Activated naive CD8-positive, alpha-beta T cell treated with anti-CD3 and anti-CD28 coated beads for 36 hours (primary cell): ENCODE results near the gene DHX30. TPM values are rescaled to one million over a fixed set of nuclear protein-coding genes. Genes with fewer than 3 reads are reported as not detected.

ENCODE experiments used
- DNase-seq: peaks from one replicate; pipeline ENCODE4 v3.0.0; 2021
- H3K27ac Mint-ChIP-seq: one replicate; pipeline ENCODE4 v1.8.0; 2022; ENCODE audit warnings: mild to moderate bottlenecking, moderate library complexity, mixed read lengths
- H3K27me3 Mint-ChIP-seq: one replicate; pipeline ENCODE4 v1.8.0; 2022; ENCODE audit warnings: mild to moderate bottlenecking, mixed read lengths
- H3K36me3 Mint-ChIP-seq: one replicate; pipeline ENCODE4 v1.8.0; 2021; ENCODE audit warnings: mild to moderate bottlenecking, mixed read lengths
- H3K4me1 Mint-ChIP-seq: one replicate; pipeline ENCODE4 v1.8.0; 2021; ENCODE audit warnings: mixed read lengths
- H3K4me3 Mint-ChIP-seq: one replicate; pipeline ENCODE4 v1.8.0; 2022; ENCODE audit warnings: mild to moderate bottlenecking, moderate library complexity, mixed read lengths
- H3K9me3 Mint-ChIP-seq: one replicate; pipeline ENCODE4 v1.8.0; 2022; ENCODE audit warnings: mixed read lengths
- total RNA-seq, 2 experiments: library from RNA; stranded (reverse); gene quantifications; one replicate each; pipeline ENCODE4 v1.2.3, GENCODE V29; 2021

DHX30 gene
- total RNA-seq, 2 experiments from 2014 or later = 105 to 110 TPM

DNA sequence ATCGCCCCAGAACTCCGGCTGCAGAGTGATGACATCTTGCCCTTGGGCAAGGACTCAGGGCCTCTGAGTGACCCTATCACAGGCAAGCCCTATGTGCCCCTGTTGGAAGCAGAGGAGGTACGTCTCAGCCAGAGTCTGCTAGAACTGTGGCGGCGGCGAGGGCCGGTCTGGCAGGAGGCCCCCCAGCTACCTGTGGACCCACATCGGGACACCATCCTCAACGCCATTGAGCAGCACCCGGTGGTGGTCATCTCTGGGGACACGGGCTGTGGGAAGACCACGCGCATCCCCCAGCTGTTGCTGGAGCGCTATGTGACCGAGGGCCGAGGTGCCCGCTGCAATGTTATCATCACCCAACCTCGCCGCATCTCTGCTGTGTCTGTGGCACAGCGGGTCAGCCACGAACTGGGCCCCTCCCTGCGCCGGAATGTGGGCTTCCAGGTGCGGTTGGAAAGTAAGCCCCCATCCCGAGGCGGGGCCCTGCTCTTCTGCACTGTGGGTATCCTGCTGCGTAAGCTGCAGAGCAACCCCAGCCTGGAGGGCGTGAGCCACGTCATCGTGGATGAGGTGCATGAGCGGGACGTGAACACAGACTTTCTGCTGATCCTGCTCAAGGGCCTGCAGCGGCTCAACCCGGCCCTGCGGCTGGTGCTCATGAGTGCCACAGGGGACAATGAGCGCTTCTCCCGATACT lies 43.4 kb downstream of the DHX30 start:
- no peaks in the 10 kb centered on the region for H3K27me3 Mint-ChIP-seq
- H3K4me1 Mint-ChIP-seq = no peaks in the 10 kb centered on the region
- peaks cover 15% of the 10 kb centered on the region for H3K36me3 Mint-ChIP-seq
- H3K27ac Mint-ChIP-seq = no peak overlapping the region
- H3K9me3 Mint-ChIP-seq = no peaks in the 10 kb centered on the region
- no peak overlapping the region for H3K4me3 Mint-ChIP-seq
- DNase-seq = no peak

DNA sequence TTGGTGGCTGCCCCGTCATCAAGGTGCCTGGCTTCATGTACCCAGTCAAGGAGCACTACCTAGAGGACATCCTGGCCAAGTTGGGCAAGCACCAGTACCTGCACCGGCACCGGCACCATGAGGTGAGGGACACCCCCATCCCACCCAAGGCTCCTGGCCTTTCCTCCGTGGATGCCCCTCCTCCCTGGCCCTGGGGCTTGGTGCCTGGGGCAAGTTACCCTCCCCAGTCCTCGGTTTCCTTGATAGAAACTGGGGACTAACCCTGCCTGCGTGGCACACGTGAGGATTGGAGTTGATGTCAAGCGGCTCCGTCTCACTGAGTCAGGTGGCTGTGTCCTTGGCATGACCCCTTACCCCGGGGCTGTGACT lies 43.9 kb downstream of the DHX30 start:
- no peak for DNase-seq
- peaks cover 11% of the 10 kb centered on the region for H3K36me3 Mint-ChIP-seq
- no peak overlapping the region for H3K27ac Mint-ChIP-seq
- H3K27me3 Mint-ChIP-seq = no peaks in the 10 kb centered on the region
- H3K4me1 Mint-ChIP-seq = no peaks in the 10 kb centered on the region
- no peak overlapping the region for H3K4me3 Mint-ChIP-seq
- H3K9me3 Mint-ChIP-seq = no peaks in the 10 kb centered on the region

DNA sequence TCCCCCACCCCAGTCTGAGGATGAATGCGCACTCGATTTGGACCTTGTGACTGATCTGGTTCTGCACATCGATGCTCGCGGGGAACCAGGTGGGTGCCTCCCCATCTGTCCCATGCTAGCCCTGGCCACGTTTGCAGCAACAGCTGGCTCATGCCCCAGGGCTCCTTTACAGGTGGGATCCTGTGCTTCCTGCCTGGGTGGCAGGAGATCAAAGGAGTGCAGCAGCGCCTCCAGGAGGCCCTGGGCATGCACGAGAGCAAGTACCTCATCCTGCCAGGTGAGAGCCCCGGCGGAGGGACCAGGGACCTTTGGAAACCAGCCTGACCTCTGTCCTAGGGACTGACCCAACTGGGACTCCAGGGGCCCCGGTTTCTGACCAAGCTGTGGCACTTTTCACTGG lies 44.3 kb downstream of the DHX30 start:
- H3K4me1 Mint-ChIP-seq = no peaks in the 10 kb centered on the region
- H3K4me3 Mint-ChIP-seq = no peak overlapping the region
- no peaks in the 10 kb centered on the region for H3K27me3 Mint-ChIP-seq
- DNase-seq = no peak
- H3K27ac Mint-ChIP-seq = no peak overlapping the region
- peaks cover 11% of the 10 kb centered on the region for H3K36me3 Mint-ChIP-seq
- no peaks in the 10 kb centered on the region for H3K9me3 Mint-ChIP-seq

DNA sequence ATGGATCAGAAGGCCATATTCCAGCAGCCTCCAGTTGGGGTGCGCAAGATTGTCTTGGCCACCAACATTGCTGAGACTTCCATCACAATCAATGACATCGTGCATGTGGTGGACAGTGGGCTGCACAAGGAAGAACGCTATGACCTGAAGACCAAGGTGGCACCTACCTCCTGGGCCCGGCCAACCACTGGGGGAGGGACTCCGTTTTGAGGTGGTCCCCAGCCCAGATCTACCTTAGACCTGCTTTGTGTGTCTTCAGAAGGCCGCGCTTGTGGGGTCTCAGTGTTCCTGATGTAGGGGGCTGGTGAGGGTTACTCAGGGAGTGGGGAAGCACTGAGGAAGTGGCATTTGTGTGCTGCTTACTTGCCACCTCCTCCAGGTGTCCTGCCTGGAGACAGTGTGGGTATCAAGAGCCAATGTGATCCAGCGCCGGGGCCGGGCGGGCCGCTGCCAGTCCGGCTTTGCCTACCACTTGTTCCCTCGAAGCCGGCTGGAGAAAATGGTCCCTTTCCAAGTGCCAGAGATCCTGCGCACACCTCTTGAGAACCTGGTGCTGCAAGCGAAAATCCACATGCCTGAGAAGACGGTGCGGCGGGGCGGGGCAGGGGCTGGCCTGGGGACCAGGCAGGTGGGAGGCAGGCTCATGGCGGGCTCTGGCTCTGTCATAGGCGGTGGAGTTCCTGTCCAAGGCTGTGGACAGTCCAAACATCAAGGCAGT lies 45.0 kb downstream of the DHX30 start:
- no peaks in the 10 kb centered on the region for H3K4me1 Mint-ChIP-seq
- H3K27me3 Mint-ChIP-seq = no peaks in the 10 kb centered on the region
- no peak for DNase-seq
- H3K27ac Mint-ChIP-seq = no peak overlapping the region
- peaks cover 9% of the 10 kb centered on the region for H3K36me3 Mint-ChIP-seq
- no peak overlapping the region for H3K4me3 Mint-ChIP-seq
- H3K9me3 Mint-ChIP-seq = no peaks in the 10 kb centered on the region

DNA sequence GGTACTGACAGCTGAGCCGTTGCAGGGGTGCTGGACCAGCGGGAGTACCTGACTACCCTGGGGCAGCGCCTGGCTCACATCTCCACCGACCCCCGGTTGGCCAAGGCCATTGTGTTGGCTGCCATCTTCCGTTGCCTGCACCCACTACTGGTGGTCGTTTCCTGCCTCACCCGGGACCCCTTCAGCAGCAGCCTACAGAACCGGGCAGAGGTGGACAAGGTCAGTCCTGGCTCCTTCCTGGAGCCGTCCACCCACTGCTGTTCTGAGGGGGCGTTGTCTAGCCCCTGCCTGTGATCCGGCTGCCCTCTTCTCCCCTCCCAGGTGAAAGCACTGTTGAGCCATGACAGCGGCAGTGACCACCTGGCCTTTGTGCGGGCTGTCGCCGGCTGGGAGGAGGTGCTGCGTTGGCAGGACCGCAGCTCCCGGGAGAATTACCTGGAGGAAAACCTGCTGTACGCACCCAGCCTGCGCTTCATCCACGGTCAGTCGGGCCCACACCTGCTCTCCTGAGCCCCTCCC lies 45.7 kb downstream of the DHX30 start:
- DNase-seq = no peak
- Mint-ChIP-seq H3K36me3 (peaks cover 9% of the 10 kb centered on the region), H3K9me3 (no peaks in the 10 kb centered on the region), H3K4me1 (no peaks in the 10 kb centered on the region), H3K27ac (no peak overlapping the region), H3K27me3 (no peaks in the 10 kb centered on the region), H3K4me3 (no peak overlapping the region)

DNA sequence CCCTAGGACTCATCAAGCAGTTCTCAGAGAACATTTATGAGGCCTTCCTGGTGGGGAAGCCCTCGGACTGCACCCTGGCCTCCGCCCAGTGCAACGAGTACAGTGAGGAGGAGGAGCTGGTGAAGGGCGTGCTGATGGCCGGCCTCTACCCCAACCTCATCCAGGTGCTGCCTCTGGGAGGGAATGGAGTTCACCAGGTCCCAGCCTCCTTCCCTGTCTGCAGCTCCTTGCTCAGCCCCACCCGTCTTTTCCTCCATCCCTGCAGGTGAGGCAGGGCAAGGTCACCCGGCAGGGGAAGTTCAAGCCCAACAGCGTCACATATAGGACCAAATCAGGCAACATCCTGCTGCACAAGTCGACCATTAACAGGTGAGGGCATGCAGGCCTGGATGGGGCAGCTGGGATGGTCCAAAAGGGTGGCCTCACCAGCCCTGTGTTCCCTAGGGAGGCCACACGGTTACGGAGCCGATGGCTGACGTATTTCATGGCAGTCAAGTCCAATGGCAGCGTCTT lies 46.3 kb downstream of the DHX30 start:
- Mint-ChIP-seq H3K4me1 (no peaks in the 10 kb centered on the region), H3K27ac (no peak overlapping the region), H3K4me3 (no peak overlapping the region)

DNA sequence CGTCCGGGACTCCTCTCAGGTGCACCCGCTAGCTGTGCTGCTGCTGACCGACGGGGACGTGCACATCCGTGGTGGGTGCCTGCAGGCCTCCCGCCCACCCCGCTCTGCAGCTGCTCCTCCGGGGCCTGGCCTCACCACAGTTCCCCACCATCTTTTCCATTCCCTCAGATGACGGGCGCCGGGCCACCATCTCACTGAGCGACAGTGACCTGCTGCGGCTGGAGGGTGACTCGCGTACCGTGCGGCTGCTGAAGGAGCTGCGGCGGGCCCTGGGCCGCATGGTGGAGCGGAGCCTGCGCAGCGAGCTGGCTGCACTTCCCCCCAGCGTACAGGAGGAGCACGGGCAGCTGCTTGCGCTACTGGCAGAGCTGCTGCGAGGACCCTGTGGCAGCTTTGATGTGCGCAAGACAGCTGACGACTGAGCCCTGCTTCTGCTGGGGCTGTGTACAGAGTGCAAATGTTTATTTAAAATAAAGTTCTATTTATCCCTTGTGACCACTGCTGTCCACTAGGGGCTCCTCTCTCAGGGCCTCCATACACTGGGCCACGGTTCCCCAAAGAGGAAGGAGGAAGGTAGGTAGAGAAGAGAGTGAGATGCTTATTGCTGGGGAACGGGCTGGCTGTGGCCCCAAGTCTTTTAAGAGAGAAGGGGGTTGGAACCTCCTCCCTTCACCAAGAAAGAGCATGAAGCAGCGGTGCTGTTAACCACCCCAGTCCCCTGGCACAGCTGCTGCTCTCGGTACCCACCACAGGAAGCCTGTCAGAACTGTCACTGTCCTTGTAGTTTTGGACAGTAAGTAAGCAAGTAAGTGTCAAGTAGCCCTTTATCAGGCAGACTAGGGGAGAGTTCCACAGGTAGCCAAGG lies 47.0 kb downstream of the DHX30 start:
- no peak for DNase-seq
- Mint-ChIP-seq H3K9me3 (no peaks in the 10 kb centered on the region), H3K27ac (no peak overlapping the region), H3K27me3 (no peaks in the 10 kb centered on the region), H3K36me3 (peaks cover 5% of the 10 kb centered on the region), H3K4me3 (no peak overlapping the region), H3K4me1 (no peaks in the 10 kb centered on the region)

More for the DNA sequence above, 46.3 kb downstream of the DHX30 start:
- Mint-ChIP-seq H3K36me3 (peaks cover 9% of the 10 kb centered on the region), H3K9me3 (no peaks in the 10 kb centered on the region), H3K27me3 (no peaks in the 10 kb centered on the region)
- DNase-seq = no peak

DNA sequence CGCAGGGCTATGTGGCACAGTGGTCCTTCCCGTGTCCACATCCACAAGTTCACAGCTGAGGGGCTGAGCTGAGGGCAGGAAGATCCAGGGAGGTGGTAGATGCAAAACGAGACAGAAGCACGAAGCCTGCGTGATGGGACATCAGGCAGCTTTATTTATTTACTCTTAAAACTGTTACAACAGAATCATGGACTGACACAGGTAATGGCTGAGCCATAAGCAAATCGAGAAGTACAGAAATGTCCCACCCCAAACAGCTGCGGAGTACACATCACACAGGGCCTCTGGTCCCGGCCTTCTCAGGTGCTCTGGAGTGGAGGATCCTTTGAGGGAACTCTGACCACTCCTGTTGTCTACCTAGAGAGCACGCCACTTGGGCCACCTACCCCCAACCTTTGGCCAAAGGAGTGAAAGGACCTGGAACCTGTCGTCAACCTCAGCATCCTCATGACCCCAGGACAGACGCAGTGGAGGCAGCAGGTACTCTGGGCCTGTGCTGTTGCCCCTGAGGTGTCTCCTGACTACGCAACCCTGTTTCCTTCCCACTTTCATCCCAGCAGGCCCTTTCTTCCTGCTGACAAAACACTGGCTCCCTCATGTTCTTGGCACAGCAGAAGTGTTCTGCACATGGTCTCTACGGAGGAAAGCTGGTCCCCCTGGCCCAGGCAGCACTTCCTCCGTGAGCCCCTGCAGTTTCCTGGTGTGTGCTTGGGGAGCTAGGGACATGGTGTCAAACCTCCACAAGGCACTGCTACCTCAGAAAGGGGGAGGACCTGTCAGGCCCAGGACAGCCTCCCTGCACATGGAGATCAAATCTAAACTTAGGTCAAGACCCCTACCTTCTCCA lies 47.8 kb downstream of the DHX30 start:
- Mint-ChIP-seq H3K27me3 (no peaks in the 10 kb centered on the region), H3K9me3 (no peaks in the 10 kb centered on the region), H3K36me3 (peaks cover 5% of the 10 kb centered on the region), H3K4me3 (no peak overlapping the region), H3K4me1 (no peaks in the 10 kb centered on the region), H3K27ac (peak overlapping the region; percentile 18)
- no peak for DNase-seq

DNA sequence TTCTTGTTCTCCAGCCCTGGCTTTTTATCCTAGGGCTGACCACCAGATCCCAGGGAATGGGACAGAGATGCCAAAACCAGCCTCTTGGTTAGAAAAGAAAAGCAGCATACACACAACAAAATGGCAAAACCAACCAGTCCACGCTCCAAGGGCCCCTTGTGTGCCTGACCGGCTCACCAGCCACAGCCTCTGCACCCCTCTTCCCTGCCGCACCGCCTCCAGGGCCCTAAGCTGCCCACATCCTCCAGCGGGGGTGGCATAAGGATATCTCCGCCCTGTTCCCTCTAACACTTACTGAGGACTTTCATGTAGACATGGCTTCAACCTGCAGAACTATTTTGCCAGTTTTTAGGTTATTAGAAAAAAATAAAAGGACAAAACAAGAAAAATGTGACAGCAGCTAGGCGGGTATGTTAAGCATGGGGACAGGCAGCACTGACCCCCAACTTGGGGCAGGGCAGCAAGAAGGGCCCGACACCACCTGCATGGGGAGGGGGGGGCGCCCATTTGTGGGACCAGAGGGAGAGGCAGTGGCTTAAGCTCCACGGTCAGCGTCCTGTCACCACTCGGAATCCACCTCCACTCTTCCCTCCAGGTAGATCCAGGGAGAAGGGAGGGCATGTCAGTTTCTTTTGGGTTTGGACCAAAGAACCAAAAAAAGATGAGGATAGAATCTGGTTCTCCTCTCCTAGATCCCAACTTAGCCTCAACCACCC lies 49.1 kb downstream of the DHX30 start:
- H3K27ac Mint-ChIP-seq = no peak overlapping the region

DNA sequence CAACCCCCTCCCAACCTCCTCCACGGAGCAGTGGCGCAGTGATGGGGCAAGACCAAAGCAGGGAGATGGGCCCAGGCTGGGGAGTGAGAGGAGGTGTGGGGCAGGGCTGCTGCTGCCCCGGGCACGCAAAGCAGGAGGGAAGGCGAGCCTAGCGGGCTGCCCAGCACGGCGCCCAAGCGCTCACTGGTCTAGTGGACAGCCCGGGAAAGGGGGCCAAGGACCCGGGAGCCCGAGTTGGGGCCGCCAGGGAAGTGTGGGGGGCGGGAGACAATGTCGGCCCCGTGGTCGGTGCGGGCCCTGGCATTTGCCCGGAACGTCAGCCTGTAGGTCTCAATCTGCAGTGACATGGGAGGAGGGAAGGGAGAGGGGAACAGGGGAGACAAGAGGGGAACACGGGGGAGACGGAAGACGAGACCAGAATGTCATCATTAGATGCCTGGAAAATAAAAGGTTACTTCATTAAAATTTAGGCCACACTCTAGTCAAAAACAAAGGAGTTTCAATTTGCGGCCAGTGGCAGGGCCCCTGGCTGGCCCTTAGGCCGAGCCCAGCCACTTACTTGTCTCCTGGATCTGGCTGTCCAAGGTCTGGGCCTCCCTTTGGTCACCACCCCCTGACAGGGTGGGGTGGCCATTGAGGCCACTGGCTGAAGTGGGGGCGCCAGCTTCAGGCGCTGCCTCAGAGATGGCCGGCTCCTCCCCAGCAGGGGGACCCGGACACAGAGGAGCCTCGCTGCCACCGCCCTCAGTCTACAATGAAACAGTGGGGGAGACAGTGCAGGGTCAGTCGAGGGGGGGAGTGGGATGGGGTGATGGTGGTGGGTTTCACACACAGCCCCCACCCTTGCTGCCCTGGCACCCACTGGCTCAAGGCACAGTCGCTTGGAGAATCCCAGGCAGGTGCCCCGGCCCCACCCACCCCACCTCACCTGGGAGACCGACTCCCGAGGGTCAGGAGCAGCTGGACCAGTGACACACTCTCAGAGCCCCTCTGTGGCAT lies 50.0 kb downstream of the DHX30 start:
- Mint-ChIP-seq H3K27me3 (no peaks in the 10 kb centered on the region), H3K27ac (no peak overlapping the region), H3K4me1 (no peaks in the 10 kb centered on the region), H3K9me3 (no peaks in the 10 kb centered on the region), H3K4me3 (no peak overlapping the region), H3K36me3 (peaks cover 5% of the 10 kb centered on the region)
- no peak for DNase-seq

More for the DNA sequence above, 49.1 kb downstream of the DHX30 start:
- DNase-seq = no peak
- H3K9me3 Mint-ChIP-seq = no peaks in the 10 kb centered on the region
- H3K4me1 Mint-ChIP-seq = no peaks in the 10 kb centered on the region
- peaks cover 5% of the 10 kb centered on the region for H3K36me3 Mint-ChIP-seq
- no peak overlapping the region for H3K4me3 Mint-ChIP-seq
- no peaks in the 10 kb centered on the region for H3K27me3 Mint-ChIP-seq

DNA sequence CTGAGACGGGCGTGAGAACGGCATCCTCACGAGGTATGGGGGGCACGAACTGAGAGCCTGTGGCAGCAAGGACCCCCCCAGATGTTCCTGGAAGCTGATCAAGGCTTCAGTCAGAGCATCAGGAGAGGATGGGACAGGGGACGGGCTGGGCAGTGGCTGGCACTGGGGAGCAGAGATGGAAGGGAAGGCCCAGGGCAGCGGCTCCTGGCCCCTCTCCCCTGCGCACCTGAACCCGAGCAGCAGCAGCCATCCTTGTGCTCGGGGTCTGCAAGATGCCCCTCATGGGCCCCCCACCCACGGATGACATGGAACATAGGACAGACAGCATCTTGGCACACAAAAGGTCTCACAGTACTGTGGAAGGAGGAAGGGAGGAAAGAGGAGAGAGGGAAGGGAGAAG lies 51.3 kb downstream of the DHX30 start:
- Mint-ChIP-seq H3K9me3 (no peaks in the 10 kb centered on the region), H3K27ac (no peak overlapping the region), H3K36me3 (peaks cover 2% of the 10 kb centered on the region), H3K27me3 (no peaks in the 10 kb centered on the region), H3K4me1 (no peaks in the 10 kb centered on the region), H3K4me3 (no peak overlapping the region)
- no peak for DNase-seq

DNA sequence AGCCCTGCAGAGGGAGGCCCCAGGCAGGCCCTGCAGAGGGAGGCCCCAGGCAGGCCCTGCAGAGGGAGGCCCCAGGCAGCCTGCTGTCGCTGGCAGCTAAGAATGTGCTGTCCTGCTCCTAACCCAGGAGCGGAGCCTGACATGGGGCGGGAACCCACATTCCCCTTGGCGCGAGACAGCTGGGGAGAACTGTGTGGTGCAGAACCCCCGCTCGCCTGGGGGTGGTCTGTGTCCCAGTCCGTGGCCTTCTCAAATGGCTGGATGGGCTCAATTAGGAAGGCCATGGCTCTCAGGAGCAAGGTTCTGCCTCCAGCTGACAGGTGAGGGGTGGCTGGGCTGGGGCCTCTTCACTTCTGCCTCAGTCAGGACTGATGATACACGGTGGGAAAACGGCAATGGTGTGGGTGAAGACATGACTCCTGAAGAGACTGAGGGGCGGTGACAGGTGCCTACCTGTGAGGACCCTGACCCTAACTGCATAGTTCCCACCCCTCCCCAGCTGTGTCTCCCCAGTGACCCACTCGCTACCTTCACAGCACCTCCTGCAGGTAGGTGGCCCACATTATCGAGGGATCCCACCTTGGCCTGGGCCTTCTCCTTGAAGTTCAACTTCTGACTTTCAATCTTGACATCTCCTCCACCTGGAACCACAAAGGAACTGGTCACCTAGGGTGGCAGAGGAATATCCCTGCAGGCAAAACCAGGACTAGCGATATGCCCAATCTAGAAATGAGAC lies 52.0 kb downstream of the DHX30 start:
- no peaks in the 10 kb centered on the region for H3K9me3 Mint-ChIP-seq
- H3K27ac Mint-ChIP-seq = no peak overlapping the region
- H3K36me3 Mint-ChIP-seq = no peaks in the 10 kb centered on the region
- no peak for DNase-seq
- H3K4me3 Mint-ChIP-seq = no peak overlapping the region
- H3K27me3 Mint-ChIP-seq = no peaks in the 10 kb centered on the region
- no peaks in the 10 kb centered on the region for H3K4me1 Mint-ChIP-seq
